Esophagus muscularis mucosa (tissue), 4 donors: Measurements from ENCODE around the gene USP27X. TPM values are rescaled to one million over a fixed set of nuclear protein-coding genes. Genes with fewer than 3 reads are reported as not detected.

Source experiments
- DNase-seq: peaks from one replicate; pipeline ENCODE4 v3.0.0-alpha.2; 2017; ENCODE audit errors: extremely low spot score
- H3K27ac ChIP-seq, 4 donors: fragments of 200-600 bp; sonication (generic); replicated peaks in 1 of 4; 1 replicate in 3 of 4; 2 replicates in 1 of 4; pipeline ENCODE4 v1.5.1; 2016 to 2019; ENCODE audit warnings: mild to moderate bottlenecking in 1 of 4
- H3K27me3 ChIP-seq, 4 donors: fragments of 200-600 bp; sonication (generic); one replicate each; pipeline versions ENCODE4 v1.5.1 to v1.6.0; 2016 to 2019
- H3K36me3 ChIP-seq, 4 donors: fragments of 200-600 bp; sonication (generic); one replicate each; pipeline ENCODE4 v1.5.1; 2016 to 2019
- H3K4me1 ChIP-seq, 4 donors: fragments of 200-600 bp; sonication (generic); one replicate each; pipeline ENCODE4 v1.5.1; 2016 to 2019
- H3K4me3 ChIP-seq, 4 donors: fragments of 200-600 bp; sonication (generic); 1 replicate in 2 of 4; 2 replicates in 2 of 4; pipeline ENCODE4 v1.5.1; 2016 to 2019; ENCODE audit warnings: mild to moderate bottlenecking in 4 of 4, moderate library complexity in 1 of 4
- H3K9me3 ChIP-seq, 4 donors: fragments of 200-600 bp; sonication (generic); 1 replicate in 3 of 4; 2 replicates in 1 of 4; pipeline ENCODE4 v1.5.1; 2016 to 2019
- CTCF ChIP-seq, 3 experiments: fragments of 200-600 bp in 2 of 3; fragments of 450-650 bp in 1 of 3; sonication (generic) in 2 of 3; IDR thresholded peaks; one replicate each; pipeline ENCODE4 v1.5.1; 2017 to 2019; ENCODE audit warnings: antibody characterized with exemption in 3 of 3, mild to moderate bottlenecking in 2 of 3, moderate library complexity in 1 of 3
- EP300 ChIP-seq: sonication (generic); formaldehyde crosslinking; IDR thresholded peaks from one replicate; pipeline ENCODE4 v1.6.1; 2017; ENCODE audit warnings: antibody characterized with exemption
- POLR2A ChIP-seq: fragments of 450-650 bp; IDR thresholded peaks from one replicate; pipeline ENCODE4 v1.6.1; 2017; ENCODE audit warnings: antibody characterized with exemption, moderate library complexity, mild to moderate bottlenecking, low read depth
- POLR2AphosphoS5 ChIP-seq, 2 donors: sonication (generic); formaldehyde crosslinking; IDR thresholded peaks; one replicate each; pipeline ENCODE4 v1.6.1; 2017; ENCODE audit warnings: antibody characterized with exemption in 2 of 2
- WGBS: methylation state at CpG from one replicate; pipeline ENCODE4 v1.1.5; 2018; 5-methylcytosine and 5-hydroxymethylcytosine counted together
- intact Hi-C: fragments of 100-400 bp; cut with DNase I; formaldehyde crosslinking; loops from one replicate; pipeline ENCODE4 v1.15.1; 2023
- total RNA-seq, 4 donors: library from RNA; depleted of rRNA; stranded (reverse); fragments of >200 nt; gene quantifications; one replicate each; pipeline versions ENCODE4 v1.1.0 to v1.2.1, GENCODE V29; 2016

USP27X gene
- total RNA-seq: 1 to 10 TPM; 2.9 to 5.2 (median 4.5) TPM

DNA sequence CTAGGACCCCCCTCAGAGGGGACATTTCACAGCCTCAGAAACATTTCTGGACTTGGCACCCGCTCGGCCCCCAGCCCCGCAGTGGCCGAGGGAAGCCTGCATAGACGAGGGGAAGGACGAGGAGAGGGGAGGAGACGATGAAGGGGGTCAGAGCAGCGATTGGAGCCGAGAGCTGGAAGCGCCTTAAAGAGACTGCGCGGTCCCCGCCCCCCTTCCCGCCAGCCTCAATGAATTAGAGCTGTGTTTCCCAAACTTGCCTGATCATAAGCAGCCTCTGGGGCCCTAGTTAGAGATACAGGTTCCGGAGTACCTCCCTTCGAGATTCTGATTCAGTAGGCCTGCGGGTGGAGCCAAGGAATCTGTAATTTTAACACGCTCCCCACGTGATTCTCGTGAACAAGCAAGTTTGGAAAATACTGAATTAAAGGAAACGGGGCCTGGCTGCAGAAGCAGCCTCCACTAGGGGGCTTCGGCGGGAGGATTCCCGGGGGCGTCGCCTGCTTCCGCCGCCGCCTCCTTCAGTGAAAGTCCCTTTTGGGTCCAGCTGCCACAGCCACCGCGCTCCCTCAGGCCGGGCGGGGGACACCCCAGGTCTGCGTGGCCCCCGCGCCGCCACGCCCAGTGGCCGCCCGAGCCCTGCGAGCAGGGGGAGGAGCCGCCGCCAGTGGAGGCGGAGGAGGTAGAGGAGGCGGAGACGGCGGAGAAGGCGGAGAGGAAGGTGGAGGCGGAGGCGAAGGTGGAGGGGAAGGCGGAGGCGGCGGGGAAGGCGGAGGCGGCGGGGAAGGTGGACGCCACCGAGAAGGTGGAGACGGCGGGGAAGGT, at the start of gene USP27X:
Gene USP27X (plus strand): TSS at position 651 of the 822 bp plus-strand sequence. CDS start 824 bp downstream, outside the sequence.
- H3K27me3 ChIP-seq: peaks cover 0 to 4% (median 0%) of the 10 kb centered on the region in 4 donors
- peak within 1 kb of the TSS; percentile 64 to 78 (median 64) for H3K4me3 ChIP-seq
- peaks cover 11 to 38% (median 35%) of the 10 kb centered on the region in 4 donors for H3K4me1 ChIP-seq
- peak within 1 kb of the TSS; percentile 84 to 87 (median 86) for H3K27ac ChIP-seq
- TF ChIP-seq POLR2A: no peak
- peak; percentile 28 to 61 (median 40) for TF ChIP-seq CTCF (IDR thresholded peaks at IDR 0.05)
- TF ChIP-seq POLR2AphosphoS5 (IDR thresholded peaks at IDR 0.05): peak; percentile 49 to 50
- TF ChIP-seq EP300: no peak
- no peaks in the 10 kb centered on the region for H3K36me3 ChIP-seq
- H3K9me3 ChIP-seq: no peaks in the 10 kb centered on the region
- DNase-seq: no peak
- intact Hi-C loops: no loop called here
- WGBS: 39% methylated on average over 60 of the region's 60 CpGs

- Histone ChIP-seq H3K27me3 (no peaks in the 10 kb centered on the region), H3K4me3 (no peak overlapping the region), H3K27ac (no peak overlapping the region), H3K9me3 (no peaks in the 10 kb centered on the region), H3K36me3 (no peaks in the 10 kb centered on the region), H3K4me1 (no peaks in the 10 kb centered on the region)
- 10% methylated on average over 8 of the region's 8 CpGs for WGBS
- DNase-seq: no peak
- intact Hi-C loops: loop anchor here (5.0 kb wide), 1 partner anchor 76 kb away; no protein-coding TSS in a partner anchor
- TF ChIP-seq POLR2AphosphoS5 (IDR thresholded peaks at IDR 0.05): no peak
- TF ChIP-seq EP300: no peak
- peak; percentile 43 to 62 (median 60) for TF ChIP-seq CTCF (IDR thresholded peaks at IDR 0.05)
- no peak for TF ChIP-seq POLR2A
Measured at GRCh38 chrX:49838374-49838773, 40.9 kb upstream of the USP27X start.

DNA sequence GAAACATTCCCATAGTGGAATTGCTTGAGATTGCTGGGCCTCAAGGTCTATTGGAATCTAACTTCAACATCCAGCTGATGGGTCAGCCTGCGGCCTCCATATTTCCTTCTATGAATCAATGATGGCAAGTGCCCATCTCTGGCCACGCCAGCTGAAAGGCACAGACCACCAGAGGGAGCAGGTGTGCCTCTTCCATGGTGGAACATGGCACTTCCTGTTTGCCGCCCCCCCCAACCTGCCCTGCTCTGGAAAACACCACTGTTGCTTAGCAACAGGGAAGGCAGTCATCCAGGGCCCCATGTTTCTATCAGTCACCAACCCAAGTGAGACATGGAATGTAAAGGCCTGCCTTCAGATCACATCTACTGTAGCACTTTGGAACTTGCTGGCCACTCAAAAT, 38.6 kb upstream of the USP27X start:
- TF ChIP-seq POLR2AphosphoS5 (IDR thresholded peaks at IDR 0.05) (no peak), EP300 (no peak), POLR2A (no peak), CTCF (IDR thresholded peaks at IDR 0.05) (peak in 2 of 3 experiments; percentile 28)
- no peak overlapping the region for H3K4me3 ChIP-seq
- WGBS: 43% methylated on average over 2 of the region's 3 CpGs
- H3K27me3 ChIP-seq: no peaks in the 10 kb centered on the region
- intact Hi-C loops: no loop called here
- no peak for DNase-seq
- H3K27ac ChIP-seq: no peak overlapping the region
- no peaks in the 10 kb centered on the region for H3K9me3 ChIP-seq
- H3K4me1 ChIP-seq: no peaks in the 10 kb centered on the region
- no peaks in the 10 kb centered on the region for H3K36me3 ChIP-seq

GRCh38 chrX:49842621-49843020, 36.7 kb upstream of the USP27X start:
- Histone ChIP-seq H3K36me3 (no peaks in the 10 kb centered on the region), H3K27me3 (no peaks in the 10 kb centered on the region), H3K27ac (no peak overlapping the region), H3K4me1 (no peaks in the 10 kb centered on the region), H3K4me3 (no peak overlapping the region), H3K9me3 (no peaks in the 10 kb centered on the region)
- DNase-seq: no peak
- TF ChIP-seq POLR2AphosphoS5 (IDR thresholded peaks at IDR 0.05): no peak
- no peak for TF ChIP-seq CTCF (IDR thresholded peaks at IDR 0.05)
- no peak for TF ChIP-seq EP300
- no peak for TF ChIP-seq POLR2A
- intact Hi-C loops: no loop called here
